GM18520 (cell line): ENCODE measurements around the gene JAKMIP1.
"Not testable (repeated sequence)": the region's sequence is repeated elsewhere in the genome, so short reads cannot be mapped to it uniquely, and the experiment has no call there.

Experiments used
- ATAC-seq: cut with Tn5 transposase; IDR thresholded peaks from one replicate; pipeline ENCODE4 v1.9.1; 2021; ENCODE audit not compliant: unreplicated experiment

JAKMIP1 gene

GRCh38 chr4:6021831-6022606 is 178.3 kb downstream of the JAKMIP1 start:
- no peak for ATAC-seq

GRCh38 chr4:6020613-6021012 is 179.7 kb downstream of the JAKMIP1 start:
- ATAC-seq = no peak

- ATAC-seq = no peak
Measured at GRCh38 chr4:6019316-6020263, 180.8 kb downstream of the JAKMIP1 start.

- ATAC-seq = no peak
Measured at GRCh38 chr4:6018331-6018730, 182.0 kb downstream of the JAKMIP1 start, which contains the start of gene C4orf50. C4orf50 (minus strand) TSS chr4:6018431.

- ATAC-seq = no peak
Measured at GRCh38 chr4:6017800-6018199, 182.5 kb downstream of the JAKMIP1 start.

GRCh38 chr4:6017030-6017429 is 183.3 kb downstream of the JAKMIP1 start:
- ATAC-seq = no peak

GRCh38 chr4:6013564-6013963 is 186.8 kb downstream of the JAKMIP1 start:
- no peak for ATAC-seq

- ATAC-seq = no peak
Measured at GRCh38 chr4:6012200-6012599, 188.1 kb downstream of the JAKMIP1 start.

- no peak for ATAC-seq
Measured at GRCh38 chr4:6011686-6012085, 188.7 kb downstream of the JAKMIP1 start.

- no peak for ATAC-seq
Measured at GRCh38 chr4:6011271-6011671, 189.1 kb downstream of the JAKMIP1 start.

GRCh38 chr4:6010789-6011188 is 189.6 kb downstream of the JAKMIP1 start:
- ATAC-seq = no peak

GRCh38 chr4:6009452-6009851 is 190.9 kb downstream of the JAKMIP1 start:
- no peak for ATAC-seq

GRCh38 chr4:6008766-6009385 is 191.5 kb downstream of the JAKMIP1 start:
- ATAC-seq = no peak

GRCh38 chr4:6008092-6008551 is 192.2 kb downstream of the JAKMIP1 start:
- no peak for ATAC-seq

- ATAC-seq = no peak
Measured at GRCh38 chr4:6005175-6005574, 195.2 kb downstream of the JAKMIP1 start.

GRCh38 chr4:6003485-6003884 is 196.9 kb downstream of the JAKMIP1 start:
- ATAC-seq = not testable (repeated sequence)

- ATAC-seq = no peak
Measured at GRCh38 chr4:6002926-6003325, 197.4 kb downstream of the JAKMIP1 start.

- ATAC-seq = no peak
Measured at GRCh38 chr4:6002492-6002833, 197.9 kb downstream of the JAKMIP1 start.

GRCh38 chr4:6001680-6002491 is 198.5 kb downstream of the JAKMIP1 start:
- ATAC-seq = no peak

- no peak for ATAC-seq
Measured at GRCh38 chr4:5999830-6000365, 200.5 kb downstream of the JAKMIP1 start.
